HEK293T (cell line): ENCODE measurements around the gene MBD2.

Source experiments
- FOXM1 ChIP-seq: fragments of 450-650 bp; IDR thresholded peaks from 2 replicates; pipeline ENCODE4 v1.6.1; 2017; ENCODE audit warnings: mild to moderate bottlenecking, borderline replicate concordance
- L3MBTL2 ChIP-seq: fragments of 450-650 bp; conservative IDR thresholded peaks from 2 replicates; pipeline ENCODE4 v1.6.1; 2016; ENCODE audit warnings: mild to moderate bottlenecking
- NFRKB ChIP-seq: fragments of 450-650 bp; IDR thresholded peaks from 2 replicates; pipeline ENCODE4 v1.6.1; 2016; ENCODE audit warnings: mild to moderate bottlenecking, moderate library complexity
- TF ChIP-seq, protein P1 (sequence below): fragments of 450-650 bp; IDR thresholded peaks from 2 replicates; pipeline ENCODE4 v1.6.1; 2016

DNA sequence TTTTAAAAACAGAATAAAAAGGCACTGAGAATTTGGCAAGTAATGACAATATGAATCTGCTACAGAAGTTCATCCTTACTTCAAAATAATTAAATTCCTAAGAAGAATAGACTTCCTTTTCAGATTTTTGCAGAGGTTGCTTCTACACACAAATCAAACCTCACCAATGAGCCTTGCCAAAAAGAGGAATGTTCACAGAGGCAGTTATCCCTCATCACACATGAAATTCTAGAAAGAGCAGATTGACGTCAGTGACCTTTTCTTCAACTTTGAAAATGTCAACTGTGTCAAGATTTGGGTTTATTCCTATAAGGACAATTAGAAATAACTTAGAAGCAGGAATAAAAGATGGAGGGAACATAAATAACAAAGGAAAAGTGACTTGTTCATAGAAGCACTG lies 64.6 kb downstream of the MBD2 start:
- TF ChIP-seq, protein P1, sequence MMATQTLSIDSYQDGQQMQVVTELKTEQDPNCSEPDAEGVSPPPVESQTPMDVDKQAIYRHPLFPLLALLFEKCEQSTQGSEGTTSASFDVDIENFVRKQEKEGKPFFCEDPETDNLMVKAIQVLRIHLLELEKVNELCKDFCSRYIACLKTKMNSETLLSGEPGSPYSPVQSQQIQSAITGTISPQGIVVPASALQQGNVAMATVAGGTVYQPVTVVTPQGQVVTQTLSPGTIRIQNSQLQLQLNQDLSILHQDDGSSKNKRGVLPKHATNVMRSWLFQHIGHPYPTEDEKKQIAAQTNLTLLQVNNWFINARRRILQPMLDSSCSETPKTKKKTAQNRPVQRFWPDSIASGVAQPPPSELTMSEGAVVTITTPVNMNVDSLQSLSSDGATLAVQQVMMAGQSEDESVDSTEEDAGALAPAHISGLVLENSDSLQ = no peak
- TF ChIP-seq L3MBTL2 = no peak
- TF ChIP-seq NFRKB = no peak
- TF ChIP-seq FOXM1 = no peak
